ENCODE measurements around the gene KCNMA1. TPM values are rescaled to one million over a fixed set of nuclear protein-coding genes. Genes with fewer than 3 reads are reported as not detected.

The KCNMA1 gene
- total RNA-seq, 2 experiments from 2014 or later: not detected

GRCh38 chr10:77315496-77316129 is 322.0 kb downstream of the KCNMA1 start:
- ChIA-PET POLR2A (no interaction called here), CTCF (no interaction called here)
- Mint-ChIP-seq H3K27ac (no peak overlapping the region), H3K27me3 (peaks cover 2% of the 10 kb centered on the region), H3K4me3 (no peak overlapping the region), H3K4me1 (ENCODE audit: low read depth) (no peaks in the 10 kb centered on the region), H3K36me3 (no peaks in the 10 kb centered on the region), H3K9me3 (no peaks in the 10 kb centered on the region)
- no peak for DNase-seq
- intact Hi-C loops (cut with micrococcal nuclease): no loop called here

DNA sequence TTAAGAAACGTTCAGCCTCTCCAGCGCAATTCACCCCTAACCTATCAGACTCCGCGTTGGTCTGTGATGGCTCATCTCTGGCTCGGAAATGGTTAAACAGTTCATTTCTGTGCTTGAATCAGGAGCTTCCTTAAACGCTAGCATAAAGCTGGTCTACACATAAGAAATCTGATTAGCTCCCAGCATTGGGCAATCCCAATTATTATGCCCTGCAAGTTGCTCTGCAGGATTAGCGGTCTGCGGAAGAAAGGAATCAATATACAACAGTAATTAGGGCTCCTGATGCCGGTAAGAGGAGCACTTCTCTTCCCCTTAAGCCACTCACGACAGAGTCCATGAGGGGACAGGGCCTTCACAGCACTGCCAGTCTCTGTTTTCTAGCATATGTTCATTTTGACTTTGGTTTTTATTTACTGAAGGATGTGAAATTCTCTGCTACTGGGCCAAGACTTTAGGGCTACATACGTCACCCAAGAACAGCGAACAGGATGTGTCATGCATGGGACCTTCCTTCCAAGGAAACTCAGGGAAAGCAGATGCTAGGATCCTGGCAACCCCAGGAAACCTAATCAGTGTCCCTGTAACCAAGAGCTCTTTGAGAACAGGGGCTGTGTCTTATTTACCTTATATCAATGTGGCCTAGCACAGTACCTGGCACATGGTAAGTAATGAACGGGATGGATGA is 324.4 kb downstream of the KCNMA1 start:
- H3K36me3 Mint-ChIP-seq: no peaks in the 10 kb centered on the region
- H3K4me3 Mint-ChIP-seq: no peak overlapping the region
- no peaks in the 10 kb centered on the region for H3K4me1 Mint-ChIP-seq (ENCODE audit: low read depth)
- intact Hi-C loops (cut with micrococcal nuclease): no loop called here
- no peak for DNase-seq
- no peak overlapping the region for H3K27ac Mint-ChIP-seq
- ChIA-PET CTCF (no interaction called here), POLR2A (no interaction called here)
- no peaks in the 10 kb centered on the region for H3K9me3 Mint-ChIP-seq
- H3K27me3 Mint-ChIP-seq: peaks cover 2% of the 10 kb centered on the region

DNA sequence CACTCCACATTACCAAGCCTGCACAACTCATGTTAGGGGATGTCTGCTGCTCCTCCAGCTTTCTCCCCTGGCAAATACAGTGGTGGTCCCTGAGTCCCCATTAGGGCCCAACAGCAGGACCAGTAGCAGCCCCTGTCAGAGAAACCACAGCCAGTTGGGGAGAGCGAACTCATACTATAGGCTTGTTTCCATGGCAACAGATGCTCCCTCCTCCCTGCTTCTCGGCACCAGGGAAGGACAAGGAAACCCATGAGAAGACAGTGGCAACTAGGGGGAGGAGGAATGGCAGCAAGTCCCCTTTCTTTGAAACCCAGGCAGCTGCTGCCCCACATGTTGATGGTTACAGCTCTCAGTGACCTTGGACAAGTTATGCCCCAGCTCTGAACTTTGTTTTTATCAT is 326.4 kb downstream of the KCNMA1 start:
- CTCF ChIA-PET: no interaction called here
- no peaks in the 10 kb centered on the region for H3K4me1 Mint-ChIP-seq (ENCODE audit: low read depth)
- H3K27ac Mint-ChIP-seq: no peak overlapping the region
- intact Hi-C loops (cut with micrococcal nuclease): no loop called here
- DNase-seq: no peak
- no peak overlapping the region for H3K4me3 Mint-ChIP-seq
- POLR2A ChIA-PET: no interaction called here
- H3K36me3 Mint-ChIP-seq: no peaks in the 10 kb centered on the region
- H3K27me3 Mint-ChIP-seq: no peaks in the 10 kb centered on the region
- no peaks in the 10 kb centered on the region for H3K9me3 Mint-ChIP-seq

DNA sequence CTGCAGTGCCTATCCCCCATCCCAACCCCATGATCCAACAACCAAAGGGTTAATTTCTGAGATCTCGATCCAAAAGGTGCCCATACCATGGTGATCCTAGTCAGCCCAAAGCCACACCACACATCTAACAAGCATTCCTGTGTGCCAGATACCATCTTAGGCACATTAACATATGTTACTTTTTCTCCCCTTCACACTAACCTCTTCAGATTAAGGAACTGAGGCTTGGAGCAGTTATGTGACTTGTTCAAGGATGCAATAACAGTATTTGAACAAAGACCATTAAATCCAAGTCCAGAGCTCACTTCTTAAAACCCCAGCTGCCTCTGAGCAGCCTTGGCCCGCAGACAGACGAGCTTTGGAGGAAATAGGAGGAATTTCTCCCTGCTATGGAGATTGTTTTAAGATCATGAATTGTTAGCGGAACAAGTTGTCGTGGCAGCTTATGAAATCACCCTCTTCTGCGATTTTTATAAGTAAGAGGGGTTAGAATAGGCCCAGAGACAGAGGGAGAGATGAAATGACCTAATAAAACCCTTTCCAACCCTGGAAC is 327.2 kb downstream of the KCNMA1 start:
- intact Hi-C loops (cut with micrococcal nuclease): no loop called here

GRCh38 chr10:77309509-77309908 is 328.1 kb downstream of the KCNMA1 start:
- Mint-ChIP-seq H3K27me3 (no peaks in the 10 kb centered on the region), H3K4me1 (ENCODE audit: low read depth) (no peaks in the 10 kb centered on the region), H3K9me3 (no peaks in the 10 kb centered on the region), H3K36me3 (no peaks in the 10 kb centered on the region), H3K4me3 (no peak overlapping the region), H3K27ac (no peak overlapping the region)
- intact Hi-C loops (cut with micrococcal nuclease): no loop called here
- ChIA-PET POLR2A (no interaction called here), CTCF (no interaction called here)
- DNase-seq: no peak

More for the DNA sequence above, 327.2 kb downstream of the KCNMA1 start:
- ChIA-PET CTCF (no interaction called here), POLR2A (no interaction called here)
- H3K27me3 Mint-ChIP-seq: no peaks in the 10 kb centered on the region
- no peaks in the 10 kb centered on the region for H3K9me3 Mint-ChIP-seq
- H3K36me3 Mint-ChIP-seq: no peaks in the 10 kb centered on the region
- H3K27ac Mint-ChIP-seq: no peak overlapping the region
- no peak overlapping the region for H3K4me3 Mint-ChIP-seq
- no peak for DNase-seq
- no peaks in the 10 kb centered on the region for H3K4me1 Mint-ChIP-seq (ENCODE audit: low read depth)

- intact Hi-C loops (cut with micrococcal nuclease): no loop called here
- Mint-ChIP-seq H3K4me3 (no peak overlapping the region), H3K36me3 (no peaks in the 10 kb centered on the region), H3K27ac (no peak overlapping the region), H3K4me1 (ENCODE audit: low read depth) (no peaks in the 10 kb centered on the region), H3K9me3 (no peaks in the 10 kb centered on the region), H3K27me3 (no peaks in the 10 kb centered on the region)
- CTCF ChIA-PET: no interaction called here
- POLR2A ChIA-PET: no interaction called here
- no peak for DNase-seq
Observed at GRCh38 chr10:77309092-77309491, 328.5 kb downstream of the KCNMA1 start.

- intact Hi-C loops (cut with micrococcal nuclease): no loop called here
- no peaks in the 10 kb centered on the region for H3K9me3 Mint-ChIP-seq
- no peaks in the 10 kb centered on the region for H3K27me3 Mint-ChIP-seq
- no peak overlapping the region for H3K4me3 Mint-ChIP-seq
- H3K27ac Mint-ChIP-seq: no peak overlapping the region
- POLR2A ChIA-PET: no interaction called here
- H3K36me3 Mint-ChIP-seq: no peaks in the 10 kb centered on the region
- DNase-seq: no peak
- CTCF ChIA-PET: no interaction called here
- no peaks in the 10 kb centered on the region for H3K4me1 Mint-ChIP-seq (ENCODE audit: low read depth)
Observed at GRCh38 chr10:77308084-77308732, 329.4 kb downstream of the KCNMA1 start.

DNA sequence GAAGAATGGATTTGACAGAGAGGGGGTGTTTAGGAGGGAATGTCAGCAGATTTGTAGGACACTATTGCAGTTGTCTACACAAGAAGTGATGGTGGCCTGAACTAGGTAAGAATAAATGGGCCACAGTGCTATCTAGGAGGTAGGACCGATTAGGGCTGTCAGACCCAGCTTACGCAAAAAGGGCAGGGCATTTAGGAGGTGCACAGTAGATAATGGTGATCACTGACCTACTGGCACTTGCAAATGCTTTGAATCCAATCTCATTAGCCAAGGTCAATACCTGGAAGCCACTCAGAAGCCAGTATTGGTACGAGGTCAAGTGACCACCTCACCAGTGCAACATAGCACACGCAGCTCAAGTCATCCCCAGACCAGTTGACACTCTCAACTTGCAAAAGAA is 330.9 kb downstream of the KCNMA1 start:
- Mint-ChIP-seq H3K36me3 (no peaks in the 10 kb centered on the region), H3K4me1 (ENCODE audit: low read depth) (no peaks in the 10 kb centered on the region), H3K4me3 (no peak overlapping the region), H3K9me3 (peaks cover 8% of the 10 kb centered on the region), H3K27ac (no peak overlapping the region), H3K27me3 (peaks cover 3% of the 10 kb centered on the region)
- ChIA-PET POLR2A (no interaction called here), CTCF (no interaction called here)
- intact Hi-C loops (cut with micrococcal nuclease): no loop called here
- no peak for DNase-seq

- CTCF ChIA-PET: no interaction called here
- no peaks in the 10 kb centered on the region for H3K4me1 Mint-ChIP-seq (ENCODE audit: low read depth)
Observed at GRCh38 chr10:77305650-77306632, 331.7 kb downstream of the KCNMA1 start.

DNA sequence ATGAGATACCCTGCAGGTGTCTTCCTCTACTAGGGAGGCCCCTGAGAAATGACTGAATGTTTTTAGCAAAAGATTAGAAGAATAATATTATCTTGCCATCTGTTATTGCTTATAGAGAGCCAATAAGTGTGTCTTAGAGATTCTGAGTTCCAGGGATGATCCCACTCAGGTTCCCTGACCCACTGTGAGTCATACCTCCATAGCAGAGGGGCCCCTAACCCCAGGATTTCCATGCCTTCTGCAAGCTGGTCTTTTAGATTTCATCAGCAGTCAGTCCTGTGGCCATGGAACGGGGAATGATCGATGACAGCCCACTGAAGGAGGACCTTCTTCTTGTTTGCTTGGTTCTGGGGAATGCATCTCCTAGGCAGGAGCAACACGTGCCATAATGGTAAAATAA is 333.4 kb downstream of the KCNMA1 start:
- CTCF ChIA-PET: no interaction called here
- POLR2A ChIA-PET: no interaction called here
- DNase-seq: no peak
- peaks cover 8% of the 10 kb centered on the region for H3K9me3 Mint-ChIP-seq
- no peak overlapping the region for H3K27ac Mint-ChIP-seq
- H3K27me3 Mint-ChIP-seq: peaks cover 3% of the 10 kb centered on the region
- intact Hi-C loops (cut with micrococcal nuclease): no loop called here
- H3K4me1 Mint-ChIP-seq (ENCODE audit: low read depth): no peaks in the 10 kb centered on the region
- no peaks in the 10 kb centered on the region for H3K36me3 Mint-ChIP-seq
- no peak overlapping the region for H3K4me3 Mint-ChIP-seq

More at GRCh38 chr10:77305650-77306632, 331.7 kb downstream of the KCNMA1 start:
- Mint-ChIP-seq H3K4me3 (no peak overlapping the region), H3K27ac (no peak overlapping the region), H3K27me3 (peaks cover 3% of the 10 kb centered on the region), H3K9me3 (peaks cover 8% of the 10 kb centered on the region), H3K36me3 (no peaks in the 10 kb centered on the region)
- POLR2A ChIA-PET: no interaction called here
- intact Hi-C loops (cut with micrococcal nuclease): no loop called here
- DNase-seq: no peak

GRCh38 chr10:77301305-77301730 is 336.3 kb downstream of the KCNMA1 start:
- CTCF ChIA-PET: no interaction called here

GRCh38 chr10:77300682-77301302 is 336.8 kb downstream of the KCNMA1 start:
- Mint-ChIP-seq H3K27ac (no peak overlapping the region), H3K27me3 (peaks cover 3% of the 10 kb centered on the region), H3K9me3 (peaks cover 8% of the 10 kb centered on the region), H3K4me3 (no peak overlapping the region), H3K36me3 (no peaks in the 10 kb centered on the region), H3K4me1 (ENCODE audit: low read depth) (no peaks in the 10 kb centered on the region)
- CTCF ChIA-PET: no interaction called here
- DNase-seq: no peak
- POLR2A ChIA-PET: no interaction called here
- intact Hi-C loops (cut with micrococcal nuclease): no loop called here

More at GRCh38 chr10:77301305-77301730, 336.3 kb downstream of the KCNMA1 start:
- peaks cover 3% of the 10 kb centered on the region for H3K27me3 Mint-ChIP-seq
- H3K27ac Mint-ChIP-seq: no peak overlapping the region
- DNase-seq: no peak
- POLR2A ChIA-PET: no interaction called here
- H3K9me3 Mint-ChIP-seq: peaks cover 8% of the 10 kb centered on the region
- intact Hi-C loops (cut with micrococcal nuclease): no loop called here
- no peaks in the 10 kb centered on the region for H3K4me1 Mint-ChIP-seq (ENCODE audit: low read depth)
- H3K4me3 Mint-ChIP-seq: no peak overlapping the region
- no peaks in the 10 kb centered on the region for H3K36me3 Mint-ChIP-seq

All from activated CD4-positive, alpha-beta memory T cell treated with anti-CD3 and anti-CD28 coated beads for 36 hours (primary cell).